HG03442 (cell line): Measurements from ENCODE around the gene UCKL1.
"Not testable (repeated sequence)": the region's sequence is repeated elsewhere in the genome, so short reads cannot be mapped to it uniquely, and the experiment has no call there.

Source experiments
- ATAC-seq: cut with Tn5 transposase; IDR thresholded peaks from one replicate; pipeline ENCODE4 v1.9.1; 2021; ENCODE audit warnings: mild to moderate bottlenecking, moderate library complexity; ENCODE audit not compliant: unreplicated experiment

Gene UCKL1

DNA sequence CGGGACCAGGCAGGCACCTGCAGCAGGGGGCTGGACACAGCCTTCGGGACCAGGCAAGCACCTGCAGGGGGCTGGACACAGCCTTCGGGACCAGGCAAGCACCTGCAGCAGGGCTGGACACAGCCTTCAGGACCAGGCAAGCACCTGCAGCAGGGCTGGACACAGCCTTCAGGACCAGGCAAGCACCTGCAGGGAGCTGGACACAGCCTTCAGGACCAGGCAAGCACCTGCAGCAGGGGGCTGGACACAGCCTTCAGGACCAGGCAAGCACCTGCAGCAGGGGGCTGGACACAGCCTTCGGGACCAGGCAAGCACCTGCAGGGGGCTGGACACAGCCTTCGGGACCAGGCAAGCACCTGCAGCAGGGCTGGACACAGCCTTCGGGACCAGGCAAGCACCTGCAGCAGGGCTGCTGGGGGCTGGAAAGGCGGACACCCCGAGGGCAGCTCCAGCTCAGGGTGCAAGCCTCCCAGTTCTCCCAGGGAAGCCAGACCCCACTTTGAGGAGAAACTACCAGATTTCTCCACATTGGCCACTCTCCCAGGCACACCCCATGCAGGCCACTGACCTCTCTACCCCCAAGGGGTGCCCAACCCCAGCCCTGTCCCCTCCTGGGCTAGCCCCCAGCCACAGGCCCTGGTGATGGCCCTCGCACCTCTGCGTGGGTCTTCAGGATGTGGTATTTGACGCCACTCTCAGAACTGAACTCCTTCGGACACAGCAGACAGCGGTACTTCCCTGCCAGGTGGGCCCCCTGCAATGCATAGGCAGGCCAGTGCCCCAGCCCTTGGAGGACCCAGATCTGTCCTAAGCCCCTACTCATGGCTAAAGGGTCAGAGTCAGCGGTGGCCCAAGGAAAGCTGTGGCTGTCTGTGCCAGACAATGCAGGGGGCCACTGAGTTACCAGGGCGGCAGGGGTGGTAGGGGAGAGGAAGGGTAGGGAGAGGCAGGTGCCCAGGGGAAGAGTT is 4.7 kb upstream of the UCKL1 start:
- not testable (repeated sequence) for ATAC-seq

DNA sequence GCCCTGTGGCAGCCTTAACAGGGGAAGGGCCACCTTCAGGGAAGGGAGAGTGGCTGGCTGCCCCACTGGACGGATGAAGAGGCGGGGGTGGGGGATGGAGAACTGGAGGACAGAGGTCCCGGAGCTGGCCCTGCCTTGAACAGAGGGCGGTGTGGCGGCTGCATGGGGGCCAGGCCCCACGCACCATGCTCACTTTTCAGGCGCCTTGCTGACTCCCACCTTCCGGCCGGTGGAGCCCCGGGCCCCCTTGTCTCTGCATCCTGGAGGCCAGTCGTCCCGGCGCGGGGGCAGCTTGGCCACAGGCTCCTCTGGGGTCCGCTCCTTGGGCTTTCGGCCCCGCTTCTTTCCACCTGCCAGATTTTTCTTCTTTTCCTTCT is 3.5 kb upstream of the UCKL1 start:
- no peak for ATAC-seq

DNA sequence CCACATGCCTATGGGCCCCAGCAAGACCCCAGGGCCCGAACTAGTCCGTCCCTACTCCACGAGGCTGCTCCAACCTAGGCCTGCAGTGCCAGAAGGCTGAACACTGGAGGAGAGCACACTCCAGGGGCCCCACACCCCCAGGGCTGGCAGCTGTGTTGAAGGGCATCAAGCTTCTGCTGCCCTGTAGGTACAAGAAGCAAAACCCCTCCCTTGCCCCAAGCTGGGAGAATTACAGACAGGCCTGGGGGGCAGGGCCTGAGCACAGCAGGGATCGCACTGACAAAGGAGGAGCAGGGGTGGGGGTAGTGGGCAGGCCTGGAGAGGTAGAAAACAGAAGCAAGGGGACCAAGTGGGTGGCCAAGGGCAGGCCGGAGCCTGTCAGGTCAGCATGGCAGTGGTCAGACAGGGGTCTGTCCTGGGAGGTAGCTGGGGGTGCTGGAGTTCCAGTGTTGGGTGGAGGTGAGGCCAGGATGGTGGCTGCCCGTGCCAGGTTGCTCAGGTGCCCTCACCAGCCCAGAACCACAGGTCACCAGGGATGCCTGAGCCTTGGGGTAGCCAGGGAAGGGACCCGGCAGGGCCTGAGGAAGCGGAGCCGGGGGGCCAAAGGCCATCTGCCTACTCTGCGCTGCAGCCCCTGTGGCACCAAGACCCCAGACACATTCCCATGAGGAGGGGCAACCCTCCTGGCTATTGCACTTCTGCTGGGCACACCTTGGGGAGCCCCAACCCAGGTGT is 2.9 kb upstream of the UCKL1 start:
- no peak for ATAC-seq

DNA sequence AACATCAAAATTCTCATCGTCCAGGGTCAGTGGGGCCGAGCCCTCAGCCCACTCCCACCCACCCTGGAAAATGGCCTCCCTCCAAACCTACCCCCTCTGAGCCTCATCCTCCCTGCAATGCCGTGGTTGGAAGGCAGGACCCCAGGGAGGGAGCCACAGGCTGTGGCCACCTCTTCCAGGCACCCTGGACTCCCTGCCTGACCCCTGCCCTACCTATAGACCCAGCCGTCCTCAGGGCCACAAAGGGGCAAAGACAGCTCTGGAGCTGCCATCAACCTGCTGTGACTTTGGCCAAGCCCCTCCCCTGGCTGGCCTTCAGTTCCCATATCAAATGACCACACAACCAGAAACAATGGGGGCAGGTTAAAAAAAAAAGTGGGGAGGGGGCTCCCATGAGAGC is 2.3 kb upstream of the UCKL1 start:
- ATAC-seq = no peak

DNA sequence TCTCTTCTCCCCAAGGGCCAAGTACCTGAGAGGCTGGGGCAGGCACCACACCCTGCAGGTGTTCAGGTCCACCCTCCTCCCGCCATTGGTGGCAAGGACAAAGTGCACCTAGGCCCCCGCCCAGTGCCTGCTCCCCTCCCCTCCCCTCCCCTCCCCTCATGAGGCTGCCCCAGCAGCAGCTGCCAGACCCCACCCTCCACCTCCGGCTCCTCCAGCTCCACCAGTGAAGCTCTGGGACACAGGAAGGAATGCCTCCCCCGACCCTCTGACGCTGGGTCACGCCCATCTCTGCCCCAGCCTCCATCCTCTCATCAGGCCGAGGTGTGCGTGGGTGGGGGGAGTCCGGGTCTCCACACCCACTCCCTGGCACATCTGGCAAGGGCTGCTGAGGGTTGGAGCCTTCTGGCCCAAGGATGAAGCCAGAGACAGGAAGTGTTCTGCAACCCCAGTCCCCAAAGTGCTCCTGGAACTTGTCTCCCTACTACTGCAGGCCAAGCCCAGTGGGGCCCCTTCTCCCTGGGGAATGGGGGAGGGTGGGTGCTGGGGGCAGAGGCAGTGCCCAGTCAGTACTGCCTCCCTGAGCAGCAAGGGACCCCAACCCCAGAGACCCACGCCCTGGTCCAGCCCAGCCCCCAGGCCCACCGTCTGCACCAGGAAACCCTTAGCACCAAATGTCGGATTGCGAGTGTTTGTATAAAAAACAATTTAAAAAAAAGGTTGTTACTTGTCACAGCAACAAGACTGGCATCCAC is 1.6 kb upstream of the UCKL1 start:
- no peak for ATAC-seq

DNA sequence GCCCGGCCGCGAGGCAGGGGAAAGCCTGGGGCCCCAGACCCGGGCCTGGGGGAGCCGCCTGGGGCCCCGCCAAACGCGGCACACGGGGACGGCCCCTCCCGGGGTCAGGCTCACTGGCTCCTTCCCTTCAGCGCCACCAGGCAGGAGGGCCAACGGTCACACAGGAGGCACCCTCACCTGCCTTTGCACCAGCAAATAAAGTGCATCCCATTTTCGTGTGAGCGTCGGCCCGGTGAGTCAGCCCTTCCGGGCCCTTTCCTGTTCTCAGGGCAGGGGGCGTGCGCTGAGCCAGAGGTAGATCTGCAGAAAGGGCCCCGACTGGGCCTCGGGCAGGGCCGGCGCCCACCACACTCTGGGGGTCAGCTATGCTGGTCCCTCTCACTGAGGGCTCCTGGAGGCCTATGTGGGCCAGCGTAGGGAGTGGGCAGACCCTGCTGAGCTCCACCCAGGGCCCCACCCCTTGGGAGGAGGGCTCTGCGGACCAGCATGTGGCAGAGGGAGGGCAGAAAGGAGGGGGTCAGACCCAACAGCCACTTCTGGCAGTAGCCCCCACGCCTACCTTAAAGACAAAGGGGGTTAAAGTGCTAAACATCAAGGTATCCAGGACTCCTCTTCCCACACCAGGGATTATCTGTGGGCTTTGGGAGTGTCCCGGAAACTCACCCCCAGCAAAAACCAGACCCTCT is 931 bp upstream of the UCKL1 start:
- peak; percentile 12 for ATAC-seq

DNA sequence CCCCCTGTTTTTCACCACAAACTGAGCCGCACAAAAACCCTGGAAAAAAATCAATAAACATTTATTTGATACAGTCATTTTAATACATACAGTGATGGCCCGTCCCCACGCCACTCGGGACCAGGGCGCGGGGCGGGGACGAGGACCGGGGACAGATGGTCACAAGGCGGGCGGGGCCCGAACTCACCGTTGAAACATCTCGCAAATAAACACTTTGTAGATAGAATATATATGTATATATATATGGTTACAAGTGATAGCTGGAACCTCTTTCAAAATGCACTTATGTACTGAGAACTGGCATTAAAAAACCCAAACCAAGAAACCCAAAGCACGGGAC is 418 bp upstream of the UCKL1 start:
- ATAC-seq = peak; percentile 12

DNA sequence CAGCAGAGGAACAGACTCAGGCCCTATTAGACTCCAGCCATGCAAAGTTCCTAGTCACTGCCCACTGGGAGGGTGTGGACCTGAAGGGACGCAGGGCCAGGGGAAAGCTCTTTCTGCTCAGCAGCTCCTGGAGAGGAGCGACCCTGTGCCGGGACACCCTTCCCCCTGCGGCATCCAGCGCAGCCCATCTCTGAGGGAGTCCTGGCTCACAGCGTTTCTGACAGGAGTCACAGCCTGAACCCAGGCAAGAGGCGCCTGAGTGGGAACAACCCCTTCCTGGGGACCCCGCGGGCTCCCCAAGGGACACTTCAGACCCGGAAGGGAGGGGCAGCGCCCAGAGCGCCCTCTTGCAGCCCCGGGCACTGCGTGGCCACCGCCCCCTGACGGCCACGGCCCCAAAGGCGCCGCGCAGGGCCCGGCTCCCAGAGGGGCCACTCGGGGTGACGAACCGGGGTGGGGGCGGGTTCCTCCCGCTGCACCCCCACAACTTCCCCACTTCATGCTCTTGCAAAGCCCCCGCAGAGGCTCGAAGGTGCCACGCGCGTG is 862 bp downstream of the UCKL1 start:
- ATAC-seq = peak; percentile 15

DNA sequence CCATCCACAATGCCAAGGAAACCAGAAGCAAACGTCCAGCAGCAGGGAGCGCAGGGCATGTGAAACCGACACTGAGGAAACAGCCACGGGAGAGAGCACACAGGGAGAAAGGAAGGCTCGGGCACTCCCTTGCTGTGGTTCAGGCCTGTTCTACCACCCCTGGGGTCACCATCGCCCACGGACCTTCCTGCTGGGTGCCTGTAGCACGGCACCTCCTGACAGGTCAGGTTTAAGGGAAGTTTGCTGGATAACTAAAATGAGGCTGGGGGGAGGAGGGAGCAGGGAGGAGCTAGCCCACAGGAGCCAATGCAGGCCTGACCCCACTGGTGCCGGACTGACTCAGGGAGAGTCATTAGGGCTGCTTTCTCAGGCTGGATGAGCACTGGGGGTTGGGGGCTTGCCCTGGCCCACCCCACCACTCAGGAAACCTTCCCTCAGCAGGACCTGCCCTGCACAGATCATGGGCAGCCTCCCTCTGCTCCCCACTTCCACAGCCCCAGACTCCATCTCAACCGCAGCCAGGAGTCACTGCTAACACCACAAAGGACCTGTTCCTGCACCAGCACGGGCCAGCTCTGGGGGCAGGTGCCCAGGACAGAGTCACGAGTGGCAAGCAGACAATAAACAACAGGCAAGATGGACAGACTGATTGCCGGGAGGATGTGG is 2.3 kb downstream of the UCKL1 start:
- ATAC-seq = no peak

DNA sequence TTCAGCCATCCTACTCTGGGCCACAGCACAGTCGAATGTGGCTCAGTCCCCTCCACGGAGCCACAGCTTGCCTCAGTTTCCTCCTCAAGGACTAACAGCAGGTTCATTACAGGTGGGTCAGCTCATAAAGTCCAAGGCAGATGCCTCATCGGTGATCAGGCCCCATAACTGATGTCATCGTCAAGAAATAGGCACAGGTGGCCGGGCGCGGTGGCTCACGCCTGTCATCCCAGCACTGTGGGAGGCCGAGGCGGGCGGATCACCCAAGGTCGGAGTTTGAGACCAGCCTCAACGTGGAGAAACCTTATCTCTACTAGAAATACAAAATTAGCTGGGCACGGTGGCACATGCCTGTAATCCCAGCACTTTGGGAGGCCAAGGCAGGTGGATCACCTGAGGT is 3.4 kb downstream of the UCKL1 start:
- no peak for ATAC-seq

DNA sequence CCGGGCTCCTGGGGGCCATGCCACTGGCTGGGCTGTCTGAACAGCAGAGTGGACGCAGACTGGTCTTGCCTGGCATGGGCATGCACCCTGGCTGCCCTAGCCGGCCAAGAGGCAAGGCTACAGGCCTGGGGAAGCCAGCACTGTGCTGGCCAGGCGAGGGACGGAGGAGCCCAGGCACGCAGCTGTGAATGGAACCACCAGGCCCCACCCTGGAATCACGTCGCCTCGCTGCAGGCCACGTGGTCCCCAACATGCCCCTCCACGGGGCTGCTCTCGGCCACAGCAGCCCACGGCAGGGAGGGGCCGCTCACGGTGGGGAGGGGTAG is 4.0 kb downstream of the UCKL1 start:
- ATAC-seq = no peak

DNA sequence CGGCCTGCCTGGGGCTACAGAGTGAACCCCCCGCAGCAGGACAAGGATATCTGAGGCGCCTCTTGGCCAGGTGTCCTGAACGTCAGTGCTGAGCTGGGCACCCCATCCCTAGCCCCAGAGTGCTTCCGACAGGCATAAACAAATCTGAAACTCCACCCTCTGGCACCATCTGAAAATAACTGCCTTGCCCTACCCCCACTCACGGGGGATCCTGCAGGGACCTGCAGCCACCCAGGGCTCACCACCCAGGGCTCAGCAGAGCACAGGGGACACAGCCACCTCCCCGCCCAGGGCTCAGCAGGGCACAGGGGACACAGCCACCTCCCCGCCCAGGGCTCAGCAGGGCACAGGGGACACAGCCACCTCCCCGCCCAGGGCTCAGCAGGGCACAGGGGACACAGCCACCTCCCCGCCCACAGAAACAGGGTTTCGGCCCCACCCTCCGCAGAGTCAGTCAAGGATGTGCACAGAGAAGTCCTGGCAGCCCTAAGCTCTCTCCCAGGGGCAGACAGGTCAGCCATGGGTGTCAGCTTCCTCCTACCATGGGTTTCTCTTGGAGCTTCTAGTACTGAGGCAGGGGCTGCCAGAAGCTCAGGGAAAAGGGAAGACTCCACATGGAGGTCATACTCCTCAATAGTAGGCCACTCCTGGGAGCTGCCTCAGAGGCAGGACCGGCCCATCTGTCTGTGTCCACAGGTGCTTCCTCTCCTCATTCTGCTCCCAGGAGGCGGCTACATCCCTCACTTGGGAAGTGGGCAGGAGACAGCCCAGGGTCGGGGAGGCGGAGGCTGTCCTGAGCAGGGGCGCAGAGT is 4.6 kb downstream of the UCKL1 start:
- ATAC-seq = no peak

DNA sequence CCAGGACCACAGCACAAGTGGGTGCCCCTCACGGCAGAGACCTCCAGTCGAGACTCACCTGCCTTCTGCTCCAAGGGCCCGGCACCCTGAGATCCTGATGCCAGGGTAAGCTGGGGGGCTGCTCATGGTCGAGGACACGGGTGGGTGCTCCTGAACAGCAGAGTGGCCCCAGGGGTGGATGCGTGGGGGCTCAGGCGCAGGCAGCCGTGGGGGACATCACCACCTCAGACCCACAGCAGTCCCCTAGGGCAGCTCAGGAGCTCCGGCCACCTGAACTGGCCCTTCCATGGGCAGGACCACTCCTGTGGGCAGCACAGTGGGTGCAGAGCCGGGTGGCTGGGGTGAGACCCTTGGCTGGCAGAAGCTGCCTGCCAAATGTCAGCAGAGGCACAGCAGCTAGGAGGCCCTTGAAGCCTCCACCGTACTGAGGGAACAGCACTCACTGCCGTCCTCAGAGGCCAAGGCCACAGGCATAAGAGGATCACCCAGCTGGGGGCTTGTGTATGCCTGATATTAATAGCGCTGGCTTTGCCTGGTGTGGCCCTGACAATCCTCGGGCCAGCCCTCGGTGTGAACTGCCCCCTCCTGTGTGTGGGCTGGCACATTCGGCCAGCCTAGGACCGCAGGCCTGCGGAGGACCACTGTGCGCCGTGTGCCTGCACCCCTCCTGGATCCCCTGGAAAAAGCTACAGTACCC is 5.4 kb downstream of the UCKL1 start:
- ATAC-seq = no peak

DNA sequence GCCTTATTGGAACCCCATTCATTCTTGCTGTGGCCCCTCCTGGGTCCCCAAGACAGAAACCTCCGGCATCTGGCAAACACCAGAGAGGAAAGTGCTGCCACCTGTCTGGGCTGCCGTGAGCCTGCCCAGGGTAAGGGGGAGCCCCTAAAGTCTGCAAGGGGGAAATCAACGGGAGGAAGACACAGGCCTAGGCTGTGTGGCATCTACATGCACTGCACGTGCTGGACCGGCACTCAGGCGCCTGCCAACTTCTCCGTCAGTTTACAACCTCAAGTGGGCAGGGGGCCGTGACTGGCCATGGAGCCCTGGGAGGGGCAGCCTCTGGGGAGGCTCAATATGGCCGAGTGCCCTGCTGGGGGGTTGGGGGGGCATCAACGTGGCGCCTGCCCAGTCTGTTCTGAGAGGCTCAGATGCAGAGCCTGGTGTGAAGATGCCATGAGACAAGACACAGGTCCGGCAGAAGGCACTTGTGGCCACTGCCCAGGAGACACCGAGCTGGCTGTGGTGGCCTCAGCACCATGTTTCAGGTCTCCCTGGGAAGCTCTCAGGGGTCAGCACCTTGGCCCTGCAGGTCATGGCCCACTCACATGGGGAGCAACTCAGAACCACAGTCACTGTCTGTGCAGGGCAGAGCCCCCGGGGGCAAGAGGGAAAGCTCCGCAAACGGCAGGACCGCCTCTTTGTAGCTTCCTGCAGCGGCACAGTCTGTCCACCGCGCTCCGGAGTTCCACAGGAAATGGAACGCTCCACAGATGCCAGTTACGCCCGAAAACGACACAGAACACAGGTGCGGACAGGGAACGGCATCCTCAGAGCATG is 8.4 kb downstream of the UCKL1 start:
- ATAC-seq = no peak

DNA sequence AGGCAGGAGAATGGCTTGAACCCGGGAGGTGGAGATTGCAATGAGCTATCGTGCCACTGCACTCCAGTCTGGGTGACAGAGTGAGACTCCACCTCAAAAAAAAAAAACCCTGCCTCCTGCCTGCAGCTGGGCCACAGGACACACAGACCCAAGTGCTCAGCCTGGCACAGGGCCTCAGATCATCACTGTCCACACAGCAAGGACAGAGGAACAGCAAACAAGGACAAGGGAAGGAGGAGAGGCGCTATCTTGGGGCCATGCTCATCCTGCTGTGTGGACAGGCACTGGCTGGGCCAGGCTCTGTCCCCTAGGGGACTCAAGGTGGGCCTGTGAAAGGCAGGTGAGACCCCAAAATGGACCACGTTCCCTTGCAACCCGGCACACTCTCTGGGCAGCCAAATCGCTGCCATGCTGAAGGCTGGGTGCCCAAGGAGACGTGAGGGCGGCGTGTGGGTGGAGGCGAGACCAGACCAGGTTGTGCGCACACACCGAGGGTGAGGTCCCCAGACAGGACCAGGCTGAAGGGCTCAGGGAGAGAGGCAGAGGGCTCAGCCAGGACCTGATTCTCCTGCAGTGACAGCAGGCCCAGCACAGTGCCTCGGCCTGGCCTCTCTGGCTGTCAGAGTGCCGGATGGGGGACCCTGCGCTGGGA is 9.1 kb downstream of the UCKL1 start:
- no peak for ATAC-seq

DNA sequence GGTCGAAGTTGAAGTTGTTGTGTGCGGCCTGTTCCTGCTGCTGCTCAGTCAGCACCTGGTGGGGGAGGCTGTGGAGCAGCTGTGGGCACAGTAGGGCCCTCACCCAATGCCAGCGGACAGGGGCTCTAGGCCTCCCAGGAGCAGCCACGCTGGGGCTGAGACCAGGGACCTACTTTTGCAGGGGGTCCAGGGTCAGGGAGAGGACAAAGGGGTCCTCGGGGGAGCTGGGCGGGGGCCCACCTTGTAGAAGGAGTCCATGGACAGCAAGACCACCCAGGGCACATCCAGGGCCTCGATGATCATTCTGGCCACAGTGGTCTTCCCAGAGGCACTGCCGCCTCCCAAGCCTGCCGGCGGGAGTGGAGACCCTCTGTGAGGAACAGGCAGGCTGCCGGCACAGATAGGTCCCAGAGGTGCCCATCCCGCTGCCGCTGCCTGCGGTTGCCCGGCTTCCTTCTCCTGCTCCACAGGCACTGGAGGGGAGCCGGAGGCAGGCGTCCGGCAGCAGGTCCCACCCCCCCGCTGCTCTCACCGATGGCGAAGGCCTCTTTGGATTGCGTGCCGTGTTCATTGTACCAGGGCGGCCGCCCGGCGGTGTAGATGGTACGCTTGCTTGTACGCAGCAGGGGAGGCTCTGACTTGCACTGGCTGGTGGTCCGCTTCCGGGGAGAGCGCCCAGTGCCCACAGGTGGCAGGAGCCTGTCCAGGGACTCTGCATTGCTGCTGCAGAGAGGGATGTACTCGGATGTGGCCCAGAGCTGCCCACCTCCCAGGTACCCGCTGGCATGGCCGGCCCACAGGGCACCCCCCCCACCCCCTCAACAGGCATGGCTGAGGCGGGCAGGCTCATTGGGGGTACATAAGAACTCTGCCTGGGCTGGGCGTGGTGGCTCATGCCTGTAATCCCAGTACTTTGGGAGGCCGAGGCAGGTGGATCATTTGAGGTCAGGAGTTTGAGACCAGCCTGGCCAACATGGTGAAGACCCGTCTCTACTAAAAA is 10.0 kb downstream of the UCKL1 start:
- no peak for ATAC-seq
